Body of pancreas (tissue), 4 donors: ENCODE results near the gene STAT4.

Source experiments
- POLR2A ChIP-seq, 3 donors: fragments of 450-650 bp; IDR thresholded peaks; one replicate each; pipeline ENCODE4 v1.6.1; 2016; ENCODE audit warnings: antibody characterized with exemption in 3 of 3, mild to moderate bottlenecking in 2 of 3
- TF ChIP-seq, protein P1 (sequence below), 7 experiments: fragments of 450-650 bp in 4 of 7; fragments of 200-600 bp in 3 of 7; sonication (generic) in 3 of 7; IDR thresholded peaks; one replicate each; pipeline ENCODE4 v1.5.1; 2016 to 2019; ENCODE audit warnings: antibody characterized with exemption in 7 of 7

DNA sequence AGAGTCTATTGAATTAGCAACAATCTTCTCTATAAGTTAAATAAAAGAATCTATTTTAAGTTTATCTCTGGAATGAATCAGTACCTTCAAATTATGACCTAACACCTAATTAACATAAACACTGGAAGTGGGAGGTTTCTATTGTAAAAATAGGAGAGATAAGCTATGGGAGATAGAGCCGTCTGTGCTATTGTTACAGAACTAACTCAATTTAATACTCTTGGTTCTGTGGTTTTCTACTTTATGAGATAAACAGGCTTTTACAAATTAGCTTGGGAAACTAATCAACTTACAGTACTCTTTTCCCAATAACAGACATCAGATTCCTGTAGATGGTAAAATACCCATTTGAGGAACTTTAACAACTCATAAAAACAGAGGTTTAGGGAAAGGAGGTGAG lies 111.2 kb downstream of the STAT4 start:
- TF ChIP-seq, protein P1, sequence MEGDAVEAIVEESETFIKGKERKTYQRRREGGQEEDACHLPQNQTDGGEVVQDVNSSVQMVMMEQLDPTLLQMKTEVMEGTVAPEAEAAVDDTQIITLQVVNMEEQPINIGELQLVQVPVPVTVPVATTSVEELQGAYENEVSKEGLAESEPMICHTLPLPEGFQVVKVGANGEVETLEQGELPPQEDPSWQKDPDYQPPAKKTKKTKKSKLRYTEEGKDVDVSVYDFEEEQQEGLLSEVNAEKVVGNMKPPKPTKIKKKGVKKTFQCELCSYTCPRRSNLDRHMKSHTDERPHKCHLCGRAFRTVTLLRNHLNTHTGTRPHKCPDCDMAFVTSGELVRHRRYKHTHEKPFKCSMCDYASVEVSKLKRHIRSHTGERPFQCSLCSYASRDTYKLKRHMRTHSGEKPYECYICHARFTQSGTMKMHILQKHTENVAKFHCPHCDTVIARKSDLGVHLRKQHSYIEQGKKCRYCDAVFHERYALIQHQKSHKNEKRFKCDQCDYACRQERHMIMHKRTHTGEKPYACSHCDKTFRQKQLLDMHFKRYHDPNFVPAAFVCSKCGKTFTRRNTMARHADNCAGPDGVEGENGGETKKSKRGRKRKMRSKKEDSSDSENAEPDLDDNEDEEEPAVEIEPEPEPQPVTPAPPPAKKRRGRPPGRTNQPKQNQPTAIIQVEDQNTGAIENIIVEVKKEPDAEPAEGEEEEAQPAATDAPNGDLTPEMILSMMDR (IDR thresholded peaks at IDR 0.05), result no peak
- TF ChIP-seq POLR2A (IDR thresholded peaks at IDR 0.05), result no peak
